NB4 (cell line): Measurements from ENCODE around the gene ZSWIM3.

ENCODE experiments used
- DNase-seq: peaks from one replicate; pipeline ENCODE4 v3.0.0; 2010; ENCODE audit warnings: low read depth
- H3K4me3 ChIP-seq: one replicate; pipeline ENCODE4 v1.5.1; 2011; ENCODE audit warnings: mild to moderate bottlenecking, low read depth, low read length, moderate library complexity
- MYC ChIP-seq: IDR thresholded peaks from 2 replicates; pipeline ENCODE4 v1.6.1; 2011; ENCODE audit warnings: low read depth, low read length
- POLR2A ChIP-seq: IDR thresholded peaks from 2 replicates; pipeline ENCODE4 v1.6.1; 2011; ENCODE audit warnings: mild to moderate bottlenecking; ENCODE audit not compliant: insufficient read length; ENCODE audit errors: extremely low read depth
- TF ChIP-seq, protein P1 (sequence below): IDR thresholded peaks from 2 replicates; pipeline ENCODE4 v1.6.1; 2011; ENCODE audit warnings: low read depth, low read length
- TF ChIP-seq, protein P2 (sequence below): IDR thresholded peaks from one replicate; pipeline ENCODE4 v1.5.1; 2012; ENCODE audit warnings: low read depth, low read length

Gene ZSWIM3

DNA sequence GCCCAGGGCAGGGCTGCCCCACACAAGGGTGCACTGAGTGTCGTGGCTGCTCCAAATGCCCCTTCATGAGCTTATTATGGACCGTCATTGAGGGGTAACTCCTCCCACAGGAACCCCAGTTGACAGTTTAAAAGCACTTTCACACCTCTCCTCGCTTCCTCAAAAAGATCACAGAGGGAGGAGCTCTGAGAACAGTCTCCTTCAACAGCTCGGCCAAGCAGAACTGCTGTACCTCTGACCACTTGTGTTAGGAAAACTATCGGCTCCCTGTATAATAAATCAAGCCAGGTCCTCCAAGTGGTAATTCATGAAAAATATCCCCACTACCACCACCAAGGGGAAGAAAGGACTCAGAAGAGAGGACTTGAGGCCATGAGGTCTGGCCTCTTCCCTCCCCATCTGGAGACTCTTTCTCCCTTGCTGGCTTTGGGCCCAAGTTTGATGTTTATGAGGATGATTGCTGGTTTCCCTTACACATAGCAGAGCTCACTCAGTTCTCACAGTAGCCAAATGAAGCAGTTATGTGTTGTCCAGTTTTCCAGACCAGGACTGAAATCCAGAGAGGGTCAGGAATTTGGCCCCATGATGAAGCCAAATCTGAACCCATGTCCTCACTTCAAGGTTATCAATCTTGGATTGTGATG lies 15.1 kb upstream of the ZSWIM3 start:
- DNase-seq, result peak; percentile 34
- TF ChIP-seq POLR2A (no peak), MYC (no peak)
- TF ChIP-seq, protein P1, sequence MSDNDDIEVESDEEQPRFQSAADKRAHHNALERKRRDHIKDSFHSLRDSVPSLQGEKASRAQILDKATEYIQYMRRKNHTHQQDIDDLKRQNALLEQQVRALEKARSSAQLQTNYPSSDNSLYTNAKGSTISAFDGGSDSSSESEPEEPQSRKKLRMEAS, result no peak
- TF ChIP-seq, protein P2, sequence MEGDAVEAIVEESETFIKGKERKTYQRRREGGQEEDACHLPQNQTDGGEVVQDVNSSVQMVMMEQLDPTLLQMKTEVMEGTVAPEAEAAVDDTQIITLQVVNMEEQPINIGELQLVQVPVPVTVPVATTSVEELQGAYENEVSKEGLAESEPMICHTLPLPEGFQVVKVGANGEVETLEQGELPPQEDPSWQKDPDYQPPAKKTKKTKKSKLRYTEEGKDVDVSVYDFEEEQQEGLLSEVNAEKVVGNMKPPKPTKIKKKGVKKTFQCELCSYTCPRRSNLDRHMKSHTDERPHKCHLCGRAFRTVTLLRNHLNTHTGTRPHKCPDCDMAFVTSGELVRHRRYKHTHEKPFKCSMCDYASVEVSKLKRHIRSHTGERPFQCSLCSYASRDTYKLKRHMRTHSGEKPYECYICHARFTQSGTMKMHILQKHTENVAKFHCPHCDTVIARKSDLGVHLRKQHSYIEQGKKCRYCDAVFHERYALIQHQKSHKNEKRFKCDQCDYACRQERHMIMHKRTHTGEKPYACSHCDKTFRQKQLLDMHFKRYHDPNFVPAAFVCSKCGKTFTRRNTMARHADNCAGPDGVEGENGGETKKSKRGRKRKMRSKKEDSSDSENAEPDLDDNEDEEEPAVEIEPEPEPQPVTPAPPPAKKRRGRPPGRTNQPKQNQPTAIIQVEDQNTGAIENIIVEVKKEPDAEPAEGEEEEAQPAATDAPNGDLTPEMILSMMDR, result no peak
- H3K4me3 ChIP-seq, result no peak overlapping the region

DNA sequence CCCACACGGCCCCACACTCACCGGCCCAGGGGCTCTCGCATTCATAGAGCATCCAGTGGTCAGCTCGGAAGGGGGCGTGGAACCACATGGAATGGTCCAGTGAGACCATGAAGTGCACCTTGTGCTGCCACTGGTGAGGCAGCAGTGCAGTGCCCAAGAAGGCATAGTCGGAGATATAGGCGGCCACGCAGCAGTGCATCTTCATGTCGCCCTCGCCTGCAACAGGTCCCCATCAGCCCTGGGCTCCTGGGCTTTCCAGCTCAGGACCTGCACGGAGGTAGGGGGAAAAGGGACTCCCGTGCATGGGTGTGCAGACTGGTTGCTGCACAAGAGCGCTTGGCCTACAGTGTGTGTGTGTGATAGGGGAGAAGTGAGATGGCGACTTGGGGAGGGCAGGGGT lies 13.9 kb upstream of the ZSWIM3 start:
- DNase-seq, result no peak
- H3K4me3 ChIP-seq, result no peak overlapping the region
- TF ChIP-seq, protein P1, result no peak
- TF ChIP-seq MYC (no peak), POLR2A (no peak)
- TF ChIP-seq, protein P2, result no peak

DNA sequence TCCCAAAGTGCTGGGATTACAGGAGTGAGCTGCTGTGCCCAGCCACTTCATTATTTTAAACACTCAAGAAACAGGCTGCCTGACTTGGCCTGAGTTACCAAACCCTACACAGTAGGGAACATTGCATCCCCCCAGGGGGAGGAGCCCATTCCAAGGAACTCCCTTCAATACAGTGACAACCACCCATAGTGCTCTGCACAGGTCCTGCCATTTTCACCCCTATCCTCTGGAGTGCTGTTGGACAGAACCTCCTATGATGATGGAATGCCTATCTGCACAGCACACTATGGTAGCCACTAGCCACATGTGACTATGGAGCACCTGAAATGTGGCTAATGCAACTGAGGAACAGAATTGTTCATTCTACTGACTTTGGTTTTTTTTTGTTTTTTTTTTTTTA lies 12.0 kb upstream of the ZSWIM3 start:
- no peak for DNase-seq
- no peak overlapping the region for H3K4me3 ChIP-seq
- TF ChIP-seq POLR2A (no peak), MYC (no peak)
- TF ChIP-seq, protein P1, result no peak
- TF ChIP-seq, protein P2, result no peak

DNA sequence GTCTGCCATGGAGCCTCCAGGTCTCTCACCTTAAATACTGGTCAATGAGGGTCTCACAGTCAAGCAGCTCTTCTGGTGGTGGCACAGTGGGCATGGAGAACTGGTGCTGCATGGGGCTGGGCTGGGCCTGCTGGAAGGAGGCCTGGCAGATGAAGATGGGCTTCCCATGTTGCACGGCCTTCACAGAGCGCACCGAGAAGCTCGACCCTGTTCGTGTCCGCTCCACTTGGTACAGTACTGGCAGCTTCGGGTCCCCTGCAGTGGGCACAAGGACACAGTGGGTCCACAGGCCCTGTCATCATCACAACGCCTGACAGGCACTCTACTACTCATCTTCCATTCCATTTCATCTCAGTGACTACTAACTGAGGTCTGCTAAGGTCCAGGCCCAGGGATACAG lies 9.0 kb upstream of the ZSWIM3 start:
- TF ChIP-seq, protein P2, result no peak
- TF ChIP-seq POLR2A (no peak), MYC (no peak)
- TF ChIP-seq, protein P1, result no peak
- no peak overlapping the region for H3K4me3 ChIP-seq
- no peak for DNase-seq

DNA sequence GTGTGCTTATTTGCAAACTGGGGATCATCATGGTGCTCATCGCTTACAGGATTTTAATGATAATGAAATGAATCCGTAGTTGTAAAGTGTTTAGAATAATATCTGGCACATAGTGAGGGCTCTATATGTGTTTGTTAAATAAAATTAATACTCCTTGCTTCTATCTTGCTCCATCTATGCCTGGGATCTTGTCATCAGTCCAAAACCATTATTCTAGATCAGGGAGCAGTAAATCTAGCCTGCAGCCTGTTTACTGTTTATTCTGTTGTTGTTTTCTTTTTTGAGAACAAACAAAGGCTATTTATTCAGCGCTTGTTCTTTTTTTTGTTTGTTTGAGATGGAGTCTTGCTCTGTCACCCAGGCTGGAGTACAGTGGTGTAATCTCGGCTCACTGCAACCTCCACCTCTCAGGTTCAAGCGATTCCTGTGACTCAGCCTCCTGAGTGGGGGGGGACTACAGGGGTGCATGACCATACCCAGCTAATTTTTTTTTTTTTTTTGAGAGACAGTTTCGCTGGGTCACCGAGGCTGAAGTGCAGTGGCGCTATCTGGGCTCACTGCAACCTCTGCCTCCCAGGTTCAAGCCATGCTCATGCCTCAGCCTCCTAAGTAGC lies 8.3 kb upstream of the ZSWIM3 start:
- H3K4me3 ChIP-seq, result no peak overlapping the region
- no peak for DNase-seq
- TF ChIP-seq MYC (no peak), POLR2A (no peak)
- TF ChIP-seq, protein P1, result no peak
- TF ChIP-seq, protein P2, result no peak
